ENCODE results near the gene RELN. TPM values are rescaled to one million over a fixed set of nuclear protein-coding genes. Genes with fewer than 3 reads are reported as not detected.

RELN gene
- total RNA-seq, 1 donor from 2014 or later, result 0.44 TPM

- intact Hi-C loops (cut with micrococcal nuclease), result no loop called here
- H3K4me3 ChIP-seq, result no peak overlapping the region
- no peaks in the 10 kb centered on the region for H3K27me3 ChIP-seq (ENCODE audit: low read depth)
- no peak for DNase-seq
- no peaks in the 10 kb centered on the region for H3K36me3 ChIP-seq
- no peaks in the 10 kb centered on the region for H3K4me1 ChIP-seq
- no peaks in the 10 kb centered on the region for H3K9me3 ChIP-seq (replicated peaks)
- TF ChIP-seq CTCF (IDR thresholded peaks at IDR 0.05; ENCODE audit: borderline replicate concordance), result no peak
- no peak overlapping the region for H3K27ac ChIP-seq (replicated peaks)
Observed at GRCh38 chr7:103560136-103560535, 429.3 kb downstream of the RELN start.

- H3K9me3 ChIP-seq (replicated peaks), result no peaks in the 10 kb centered on the region
- intact Hi-C loops (cut with micrococcal nuclease), result no loop called here
- H3K27ac ChIP-seq (replicated peaks), result no peak overlapping the region
- H3K4me1 ChIP-seq, result no peaks in the 10 kb centered on the region
- no peak for TF ChIP-seq CTCF (IDR thresholded peaks at IDR 0.05; ENCODE audit: borderline replicate concordance)
- H3K4me3 ChIP-seq, result no peak overlapping the region
- DNase-seq, result no peak
- H3K27me3 ChIP-seq (ENCODE audit: low read depth), result no peaks in the 10 kb centered on the region
- H3K36me3 ChIP-seq, result no peaks in the 10 kb centered on the region
Observed at GRCh38 chr7:103551016-103551415, 438.4 kb downstream of the RELN start.

GRCh38 chr7:103549786-103550185, 439.7 kb downstream of the RELN start:
- intact Hi-C loops (cut with micrococcal nuclease), result no loop called here
- Histone ChIP-seq H3K27me3 (ENCODE audit: low read depth) (no peaks in the 10 kb centered on the region), H3K4me1 (no peaks in the 10 kb centered on the region), H3K4me3 (no peak overlapping the region), H3K9me3 (replicated peaks) (no peaks in the 10 kb centered on the region), H3K27ac (replicated peaks) (no peak overlapping the region), H3K36me3 (no peaks in the 10 kb centered on the region)
- DNase-seq, result no peak
- TF ChIP-seq CTCF (IDR thresholded peaks at IDR 0.05; ENCODE audit: borderline replicate concordance), result no peak

GRCh38 chr7:103547451-103548284, 441.8 kb downstream of the RELN start:
- no peaks in the 10 kb centered on the region for H3K9me3 ChIP-seq (replicated peaks)
- no peaks in the 10 kb centered on the region for H3K4me1 ChIP-seq
- intact Hi-C loops (cut with micrococcal nuclease), result no loop called here
- no peaks in the 10 kb centered on the region for H3K36me3 ChIP-seq
- H3K27me3 ChIP-seq (ENCODE audit: low read depth), result no peaks in the 10 kb centered on the region
- DNase-seq, result no peak
- no peak for TF ChIP-seq CTCF (IDR thresholded peaks at IDR 0.05; ENCODE audit: borderline replicate concordance)
- H3K4me3 ChIP-seq, result no peak overlapping the region
- no peak overlapping the region for H3K27ac ChIP-seq (replicated peaks)

GRCh38 chr7:103542470-103542869, 447.0 kb downstream of the RELN start:
- Histone ChIP-seq H3K4me3 (no peak overlapping the region), H3K4me1 (peaks cover 22% of the 10 kb centered on the region), H3K27me3 (ENCODE audit: low read depth) (no peaks in the 10 kb centered on the region), H3K27ac (replicated peaks) (no peak overlapping the region), H3K36me3 (no peaks in the 10 kb centered on the region), H3K9me3 (replicated peaks) (no peaks in the 10 kb centered on the region)
- no peak for DNase-seq
- no peak for TF ChIP-seq CTCF (IDR thresholded peaks at IDR 0.05; ENCODE audit: borderline replicate concordance)
- intact Hi-C loops (cut with micrococcal nuclease), result no loop called here
